GM19043 (cell line): Measurements from ENCODE around the gene SERPINF2.
"Not testable (repeated sequence)": the region's sequence is repeated elsewhere in the genome, so short reads cannot be mapped to it uniquely, and the experiment has no call there.

Experiments
- ATAC-seq: cut with Tn5 transposase; IDR thresholded peaks from one replicate; pipeline ENCODE4 v1.9.1; 2021; ENCODE audit warnings: low read depth; ENCODE audit not compliant: unreplicated experiment

The SERPINF2 gene

GRCh38 chr17:1742371-1743087 is at the start of gene SERPINF2:
SERPINF2 (plus strand) TSS chr17:1742871; CDS start chr17:1744996, 2,125 bp downstream.
- no peak for ATAC-seq

- no peak for ATAC-seq
Measured at GRCh38 chr17:1693339-1693738, 49.3 kb upstream of the SERPINF2 start.

- no peak for ATAC-seq
Measured at GRCh38 chr17:1695365-1695764, 47.3 kb upstream of the SERPINF2 start.

GRCh38 chr17:1697681-1698080 is 45.0 kb upstream of the SERPINF2 start:
- no peak for ATAC-seq

- not testable (repeated sequence) for ATAC-seq
Measured at GRCh38 chr17:1699891-1700290, 42.8 kb upstream of the SERPINF2 start.

- ATAC-seq: no peak
Measured at GRCh38 chr17:1703063-1703462, 39.6 kb upstream of the SERPINF2 start.

- no peak for ATAC-seq
Measured at GRCh38 chr17:1705004-1705403, 37.7 kb upstream of the SERPINF2 start.

- ATAC-seq: no peak
Measured at GRCh38 chr17:1707107-1707506, 35.6 kb upstream of the SERPINF2 start.

GRCh38 chr17:1708791-1709346 is 33.8 kb upstream of the SERPINF2 start:
- not testable (repeated sequence) for ATAC-seq

GRCh38 chr17:1709403-1709951 is 33.2 kb upstream of the SERPINF2 start:
- no peak for ATAC-seq

GRCh38 chr17:1709971-1710806 is 32.5 kb upstream of the SERPINF2 start, which contains the start of gene TLCD2:
TLCD2 (minus strand) TSS chr17:1710377; CDS start chr17:1710242, 135 bp downstream.
- no peak for ATAC-seq

GRCh38 chr17:1710807-1711553 is 31.7 kb upstream of the SERPINF2 start:
- ATAC-seq: no peak

- ATAC-seq: no peak
Measured at GRCh38 chr17:1711804-1712203, 30.9 kb upstream of the SERPINF2 start.

- no peak for ATAC-seq
Measured at GRCh38 chr17:1712271-1712670, 30.4 kb upstream of the SERPINF2 start.

- no peak for ATAC-seq
Measured at GRCh38 chr17:1713160-1713877, 29.4 kb upstream of the SERPINF2 start.

GRCh38 chr17:1713878-1714426 is 28.7 kb upstream of the SERPINF2 start:
- ATAC-seq: no peak

GRCh38 chr17:1714427-1714979 is 28.2 kb upstream of the SERPINF2 start:
- no peak for ATAC-seq

GRCh38 chr17:1714980-1715802 is 27.5 kb upstream of the SERPINF2 start:
- ATAC-seq: no peak

GRCh38 chr17:1715803-1716075 is 26.9 kb upstream of the SERPINF2 start:
- ATAC-seq: no peak
